GM23338 (cell line): ENCODE results near the gene CFB. TPM values are rescaled to one million over a fixed set of nuclear protein-coding genes. Genes with fewer than 3 reads are reported as not detected.

ENCODE experiments used
- ATAC-seq: fragments of 200-7000 bp; cut with Tn5 transposase; 3 replicates; pipeline ENCODE4 v1.9.1; 2020
- DNase-seq: peaks from one replicate; pipeline ENCODE4 v3.0.0-alpha.2; 2015; ENCODE audit warnings: low spot score
- H2AFZ ChIP-seq: fragments of 200-600 bp; sonication (generic); 2 replicates; pipeline ENCODE4 v1.8.0; 2016; ENCODE audit warnings: antibody characterized with exemption, mild to moderate bottlenecking, moderate library complexity
- H3F3A ChIP-seq: fragments of 200-600 bp; sonication (generic); replicated peaks from 2 replicates; pipeline ENCODE4 v1.8.0; 2017; ENCODE audit warnings: antibody characterized with exemption, mixed run types, low read depth
- H3K27ac ChIP-seq: fragments of 200-600 bp; sonication (generic); 2 replicates; pipeline ENCODE4 v1.6.1; 2016; ENCODE audit warnings: low read depth
- H3K27me3 ChIP-seq: fragments of 200-600 bp; sonication (generic); 2 replicates; pipeline ENCODE4 v1.8.0; 2016; ENCODE audit warnings: mild to moderate bottlenecking, mixed run types, moderate library complexity; ENCODE audit not compliant: insufficient read depth
- H3K36me3 ChIP-seq: fragments of 200-600 bp; sonication (generic); 2 replicates; pipeline ENCODE4 v1.8.0; 2016; ENCODE audit warnings: mild to moderate bottlenecking; ENCODE audit not compliant: insufficient read depth
- H3K4me1 ChIP-seq: fragments of 200-600 bp; sonication (generic); 2 replicates; pipeline ENCODE4 v1.8.0; 2016; ENCODE audit warnings: mild to moderate bottlenecking, moderate library complexity; ENCODE audit not compliant: insufficient read depth
- H3K4me2 ChIP-seq: fragments of 200-600 bp; sonication (generic); 2 replicates; pipeline ENCODE4 v1.7.1; 2017; ENCODE audit warnings: mixed run types
- H3K4me3 ChIP-seq: fragments of 200-600 bp; sonication (generic); 2 replicates; pipeline ENCODE4 v1.6.1; 2016; ENCODE audit warnings: mixed run types
- H3K79me2 ChIP-seq: fragments of 200-600 bp; sonication (generic); replicated peaks from 2 replicates; pipeline ENCODE4 v1.8.0; 2017; ENCODE audit warnings: mild to moderate bottlenecking; ENCODE audit not compliant: insufficient read depth
- H3K9me2 ChIP-seq: fragments of 200-600 bp; sonication (generic); 2 replicates; pipeline ENCODE4 v1.8.0; 2017; ENCODE audit not compliant: insufficient read depth
- H4K20me1 ChIP-seq: fragments of 200-600 bp; sonication (generic); replicated peaks from 2 replicates; pipeline ENCODE4 v1.8.0; 2017; ENCODE audit warnings: mild to moderate bottlenecking; ENCODE audit not compliant: insufficient read depth
- H3K27ac Mint-ChIP-seq: 2 replicates; pipeline ENCODE4 v1.8.0; 2020; ENCODE audit warnings: inconsistent platforms, mild to moderate bottlenecking, moderate library complexity, mixed read lengths
- H3K27me3 Mint-ChIP-seq: 3 replicates; pipeline ENCODE4 v1.8.0; 2022; ENCODE audit warnings: low read depth, mild to moderate bottlenecking, moderate library complexity, mixed read lengths, inconsistent platforms; ENCODE audit not compliant: insufficient read depth, poor library complexity
- H3K36me3 Mint-ChIP-seq: 3 replicates; pipeline ENCODE4 v1.8.0; 2021; ENCODE audit warnings: low read depth, mild to moderate bottlenecking, inconsistent platforms, moderate library complexity, mixed read lengths
- H3K4me1 Mint-ChIP-seq: 3 replicates; pipeline ENCODE4 v1.8.0; 2020; ENCODE audit warnings: mild to moderate bottlenecking, inconsistent platforms, mixed read lengths
- H3K4me3 Mint-ChIP-seq: 3 replicates; pipeline ENCODE4 v1.8.0; 2021; ENCODE audit warnings: moderate library complexity, mild to moderate bottlenecking, inconsistent platforms, mixed read lengths
- H3K9me3 Mint-ChIP-seq: 3 replicates; pipeline ENCODE4 v1.8.0; 2020; ENCODE audit warnings: moderate library complexity, mild to moderate bottlenecking, inconsistent platforms, mixed read lengths
- CREB1 ChIP-seq: fragments of 250-450 bp; sonication (Bioruptor Pico); IDR thresholded peaks from 2 replicates; pipeline ENCODE4 v1.5.0; 2020; ENCODE audit warnings: low read depth, mild to moderate bottlenecking, moderate library complexity
- CTCF ChIP-seq, 2 experiments: fragments of 200-600 bp in 1 of 2; sonication (generic) in 1 of 2; conservative IDR thresholded peaks; 2 replicates each; pipeline versions ENCODE4 v1.5.1 to v1.6.1; 2016 to 2017; ENCODE audit warnings: antibody characterized with exemption in 2 of 2, low read depth in 2 of 2, mild to moderate bottlenecking in 2 of 2, moderate library complexity in 1 of 2
- ETS1 ChIP-seq: IDR thresholded peaks from 2 replicates; pipeline ENCODE4 v1.6.1; 2016; ENCODE audit warnings: antibody characterized with exemption
- EZH2 ChIP-seq: fragments of 200-600 bp; sonication (generic); IDR thresholded peaks from one replicate; pipeline ENCODE4 v1.8.0; 2017; ENCODE audit warnings: antibody characterized with exemption, mild to moderate bottlenecking, low read depth; ENCODE audit not compliant: unreplicated experiment
- EZH2phosphoT487 ChIP-seq: fragments of 200-600 bp; sonication (generic); IDR thresholded peaks from one replicate; pipeline ENCODE4 v1.8.1; 2018; ENCODE audit warnings: antibody characterized with exemption; ENCODE audit not compliant: unreplicated experiment
- NANOG ChIP-seq: IDR thresholded peaks from 2 replicates; pipeline ENCODE4 v1.6.1; 2016; ENCODE audit warnings: antibody characterized with exemption, borderline replicate concordance
- REST ChIP-seq: IDR thresholded peaks from one replicate; pipeline ENCODE4 v1.6.1; 2018; ENCODE audit warnings: antibody characterized with exemption; ENCODE audit not compliant: unreplicated experiment
- ZNF114 ChIP-seq: fragments of 250-450 bp; sonication (Bioruptor Pico); IDR thresholded peaks from 2 replicates; pipeline ENCODE4 v1.5.0; 2020; ENCODE audit warnings: mild to moderate bottlenecking, moderate library complexity
- ZNF331 ChIP-seq: fragments of 250-450 bp; sonication (Bioruptor Pico); IDR thresholded peaks from 2 replicates; pipeline ENCODE4 v1.5.0; 2020; ENCODE audit warnings: low read depth, mild to moderate bottlenecking, moderate library complexity
- ZNF462 ChIP-seq: fragments of 250-450 bp; sonication (Bioruptor Pico); IDR thresholded peaks from 2 replicates; pipeline ENCODE4 v1.5.0; 2020; ENCODE audit warnings: mild to moderate bottlenecking, moderate library complexity
- polyA plus RNA-seq: library from polyadenylated mRNA; unstranded; fragments of >200 nt; fragmentation: Nextera tagmentation; extraction: Ambion mirVana; gene quantifications from 2 replicates; pipeline ENCODE4 v1.2.1, GENCODE V29; 2016
- total RNA-seq: library from RNA; depleted of rRNA; stranded (reverse); fragments of >200 nt; shearing (Covaris generic); gene quantifications from 2 replicates; pipeline ENCODE4 v1.2.3, GENCODE V29; 2014

The CFB gene
- total and polyA plus RNA-seq, 2 experiments from 2014 or later, result 0.86 TPM; not detected in 1

- DNase-seq (no peak), ATAC-seq (no peak)
- Histone ChIP-seq H4K20me1 (no peaks in the 10 kb centered on the region; the same call in 1 of the 2 replicates), H3K4me3 (no peak overlapping the region), H3K4me2 (no peak overlapping the region), H3K79me2 (peaks cover 5% of the 10 kb centered on the region; the same call in 1 of the 2 replicates), H3K27me3 (no peaks in the 10 kb centered on the region), H3K9me2 (no peaks in the 10 kb centered on the region), H3K4me1 (no peaks in the 10 kb centered on the region), H2AFZ (no peak overlapping the region), H3K27ac (no peak overlapping the region), H3K36me3 (peaks cover 10% of the 10 kb centered on the region), H3F3A (no peaks in the 10 kb centered on the region)
- no peak overlapping the region; the same call in 2 of the 3 replicates for H3K4me3 Mint-ChIP-seq
- H3K27ac Mint-ChIP-seq, result no peak overlapping the region; the same call in 1 of the 2 replicates
- TF ChIP-seq CREB1 (CRISPR knock-in tag) (no peak), EZH2 (no peak), ZNF114 (CRISPR knock-in tag) (no peak), ZNF462 (CRISPR knock-in tag) (no peak), ETS1 (no peak), NANOG (no peak), CTCF (conservative IDR thresholded peaks at IDR 0.05; ENCODE audit: low read depth in 2 of 2) (no peak), ZNF331 (no peak), EZH2phosphoT487 (no peak), REST (no peak)
- peaks cover 19% of the 10 kb centered on the region for H3K27me3 Mint-ChIP-seq
- H3K9me3 Mint-ChIP-seq, result no peaks in the 10 kb centered on the region
- no peaks in the 10 kb centered on the region for H3K4me1 Mint-ChIP-seq
- peaks cover 70% of the 10 kb centered on the region for H3K36me3 Mint-ChIP-seq
These were observed 21.4 kb downstream of the CFB start for GRCh38 chr6:31966997-31967925.
